ENCODE measurements around the gene PLA2G10. TPM values are rescaled to one million over a fixed set of nuclear protein-coding genes. Genes with fewer than 3 reads are reported as not detected.
A peak's percentile ranks its signal among the peaks of the same experiment; 100 is the strongest.

Gene PLA2G10
- total and polyA plus RNA-seq, 2 of the 13 experiments (the other 11 are each of a cell fraction or from before 2014, with no cell fraction given): not detected

GRCh38 chr16:14629919-14630619, 64.0 kb downstream of the PLA2G10 start, which contains the start of gene PARN (continued):
- TF ChIP-seq SNAPC4 (CRISPR knock-in tag; IDR thresholded peaks at IDR 0.05) (peak; percentile 93), POLR2AphosphoS2 (IDR thresholded peaks at IDR 0.05; ENCODE audit: low read depth, low read length) (no peak), ZNF138 (CRISPR knock-in tag; IDR thresholded peaks at IDR 0.05; ENCODE audit: low read depth) (no peak), FOSL1 (CRISPR knock-in tag; IDR thresholded peaks at IDR 0.05; ENCODE audit: borderline replicate concordance) (peak; percentile 70), MIER2 (CRISPR knock-in tag; IDR thresholded peaks at IDR 0.05) (no peak), ZNF460 (CRISPR knock-in tag; IDR thresholded peaks at IDR 0.05; ENCODE audit: borderline replicate concordance) (no peak), DPF2 (CRISPR knock-in tag; IDR thresholded peaks at IDR 0.05; ENCODE audit: borderline replicate concordance, low read depth) (no peak), SETDB1 (CRISPR knock-in tag; IDR thresholded peaks at IDR 0.05; ENCODE audit: borderline replicate concordance) (no peak), ZZZ3 (CRISPR knock-in tag; IDR thresholded peaks at IDR 0.05; ENCODE audit: borderline replicate concordance) (peak; percentile 89; the same call in 1 of the 2 replicates), SOX6 (IDR thresholded peaks at IDR 0.05) (no peak), SOX6 (CRISPR knock-in tag; IDR thresholded peaks at IDR 0.05) (peak; percentile 78), ZMYM3 (CRISPR knock-in tag; IDR thresholded peaks at IDR 0.05) (peak; percentile 27; the same call in 1 of the 2 replicates), HOXA9 (CRISPR knock-in tag; IDR thresholded peaks at IDR 0.05; ENCODE audit: borderline replicate concordance) (no peak), BHLHE40 (IDR thresholded peaks at IDR 0.05; ENCODE audit: low read length) (peak; percentile 46), ZNF317 (CRISPR knock-in tag; IDR thresholded peaks at IDR 0.05) (peak; percentile 26; the same call in 1 of the 2 replicates), ZBTB39 (CRISPR knock-in tag; IDR thresholded peaks at IDR 0.05) (0 out of 2 replicates have a peak, but pooled peaks have one; percentile 36)
- TF ChIP-seq, protein P1, sequence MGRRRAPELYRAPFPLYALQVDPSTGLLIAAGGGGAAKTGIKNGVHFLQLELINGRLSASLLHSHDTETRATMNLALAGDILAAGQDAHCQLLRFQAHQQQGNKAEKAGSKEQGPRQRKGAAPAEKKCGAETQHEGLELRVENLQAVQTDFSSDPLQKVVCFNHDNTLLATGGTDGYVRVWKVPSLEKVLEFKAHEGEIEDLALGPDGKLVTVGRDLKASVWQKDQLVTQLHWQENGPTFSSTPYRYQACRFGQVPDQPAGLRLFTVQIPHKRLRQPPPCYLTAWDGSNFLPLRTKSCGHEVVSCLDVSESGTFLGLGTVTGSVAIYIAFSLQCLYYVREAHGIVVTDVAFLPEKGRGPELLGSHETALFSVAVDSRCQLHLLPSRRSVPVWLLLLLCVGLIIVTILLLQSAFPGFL (CRISPR knock-in tag; IDR thresholded peaks at IDR 0.05): no peak
- TF ChIP-seq, protein P2, sequence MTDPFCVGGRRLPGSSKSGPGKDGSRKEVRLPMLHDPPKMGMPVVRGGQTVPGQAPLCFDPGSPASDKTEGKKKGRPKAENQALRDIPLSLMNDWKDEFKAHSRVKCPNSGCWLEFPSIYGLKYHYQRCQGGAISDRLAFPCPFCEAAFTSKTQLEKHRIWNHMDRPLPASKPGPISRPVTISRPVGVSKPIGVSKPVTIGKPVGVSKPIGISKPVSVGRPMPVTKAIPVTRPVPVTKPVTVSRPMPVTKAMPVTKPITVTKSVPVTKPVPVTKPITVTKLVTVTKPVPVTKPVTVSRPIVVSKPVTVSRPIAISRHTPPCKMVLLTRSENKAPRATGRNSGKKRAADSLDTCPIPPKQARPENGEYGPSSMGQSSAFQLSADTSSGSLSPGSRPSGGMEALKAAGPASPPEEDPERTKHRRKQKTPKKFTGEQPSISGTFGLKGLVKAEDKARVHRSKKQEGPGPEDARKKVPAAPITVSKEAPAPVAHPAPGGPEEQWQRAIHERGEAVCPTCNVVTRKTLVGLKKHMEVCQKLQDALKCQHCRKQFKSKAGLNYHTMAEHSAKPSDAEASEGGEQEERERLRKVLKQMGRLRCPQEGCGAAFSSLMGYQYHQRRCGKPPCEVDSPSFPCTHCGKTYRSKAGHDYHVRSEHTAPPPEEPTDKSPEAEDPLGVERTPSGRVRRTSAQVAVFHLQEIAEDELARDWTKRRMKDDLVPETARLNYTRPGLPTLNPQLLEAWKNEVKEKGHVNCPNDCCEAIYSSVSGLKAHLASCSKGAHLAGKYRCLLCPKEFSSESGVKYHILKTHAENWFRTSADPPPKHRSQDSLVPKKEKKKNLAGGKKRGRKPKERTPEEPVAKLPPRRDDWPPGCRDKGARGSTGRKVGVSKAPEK (CRISPR knock-in tag; IDR thresholded peaks at IDR 0.05; ENCODE audit: borderline replicate concordance): no peak

All from HepG2 (cell line).